ENCODE data around the gene SAMD4B.
"Not testable (repeated sequence)": the region's sequence is repeated elsewhere in the genome, so short reads cannot be mapped to it uniquely, and the experiment has no call there.

The SAMD4B gene

DNA sequence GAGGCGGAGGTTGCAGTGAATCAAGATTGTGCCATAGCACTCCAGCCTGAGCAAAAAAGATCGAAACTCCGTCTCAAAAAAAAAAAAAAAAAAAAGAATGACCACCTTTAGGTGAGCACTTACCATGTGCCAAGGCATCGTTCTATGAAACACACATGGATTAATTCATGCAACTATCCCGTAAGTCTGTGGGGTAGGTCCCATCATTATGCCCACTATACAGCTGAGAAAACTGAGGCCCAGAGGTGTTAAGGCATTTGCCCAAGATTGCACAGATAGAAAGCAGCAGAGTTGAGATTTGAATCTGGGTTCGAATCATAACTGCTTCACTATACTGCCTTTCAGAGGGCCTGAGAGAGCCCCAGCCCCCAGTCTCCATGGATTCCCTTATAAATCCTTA lies 8.7 kb upstream of the SAMD4B start:
- H3K36me3 ChIP-seq (ENCODE audit: control insufficient read depth, insufficient read depth, low read length): no peaks in the 10 kb centered on the region
- no peak overlapping the region for H3K27ac ChIP-seq
- TF ChIP-seq, protein P1, sequence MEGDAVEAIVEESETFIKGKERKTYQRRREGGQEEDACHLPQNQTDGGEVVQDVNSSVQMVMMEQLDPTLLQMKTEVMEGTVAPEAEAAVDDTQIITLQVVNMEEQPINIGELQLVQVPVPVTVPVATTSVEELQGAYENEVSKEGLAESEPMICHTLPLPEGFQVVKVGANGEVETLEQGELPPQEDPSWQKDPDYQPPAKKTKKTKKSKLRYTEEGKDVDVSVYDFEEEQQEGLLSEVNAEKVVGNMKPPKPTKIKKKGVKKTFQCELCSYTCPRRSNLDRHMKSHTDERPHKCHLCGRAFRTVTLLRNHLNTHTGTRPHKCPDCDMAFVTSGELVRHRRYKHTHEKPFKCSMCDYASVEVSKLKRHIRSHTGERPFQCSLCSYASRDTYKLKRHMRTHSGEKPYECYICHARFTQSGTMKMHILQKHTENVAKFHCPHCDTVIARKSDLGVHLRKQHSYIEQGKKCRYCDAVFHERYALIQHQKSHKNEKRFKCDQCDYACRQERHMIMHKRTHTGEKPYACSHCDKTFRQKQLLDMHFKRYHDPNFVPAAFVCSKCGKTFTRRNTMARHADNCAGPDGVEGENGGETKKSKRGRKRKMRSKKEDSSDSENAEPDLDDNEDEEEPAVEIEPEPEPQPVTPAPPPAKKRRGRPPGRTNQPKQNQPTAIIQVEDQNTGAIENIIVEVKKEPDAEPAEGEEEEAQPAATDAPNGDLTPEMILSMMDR (IDR thresholded peaks at IDR 0.05): no peak
- no peak overlapping the region for H3K4me2 ChIP-seq (ENCODE audit: low read length)
- H3K79me2 ChIP-seq: no peaks in the 10 kb centered on the region
- no peaks in the 10 kb centered on the region for H3K9me3 ChIP-seq (ENCODE audit: control insufficient read depth, low read length)
- H3K27me3 ChIP-seq (ENCODE audit: control insufficient read depth, insufficient read depth, low read length): no peaks in the 10 kb centered on the region
- H2AFZ ChIP-seq: no peak overlapping the region
- no peak overlapping the region for H3K9ac ChIP-seq
- H3K4me1 ChIP-seq: no peaks in the 10 kb centered on the region
- H3K4me3 ChIP-seq (ENCODE audit: low read depth, low read length): no peak overlapping the region

DNA sequence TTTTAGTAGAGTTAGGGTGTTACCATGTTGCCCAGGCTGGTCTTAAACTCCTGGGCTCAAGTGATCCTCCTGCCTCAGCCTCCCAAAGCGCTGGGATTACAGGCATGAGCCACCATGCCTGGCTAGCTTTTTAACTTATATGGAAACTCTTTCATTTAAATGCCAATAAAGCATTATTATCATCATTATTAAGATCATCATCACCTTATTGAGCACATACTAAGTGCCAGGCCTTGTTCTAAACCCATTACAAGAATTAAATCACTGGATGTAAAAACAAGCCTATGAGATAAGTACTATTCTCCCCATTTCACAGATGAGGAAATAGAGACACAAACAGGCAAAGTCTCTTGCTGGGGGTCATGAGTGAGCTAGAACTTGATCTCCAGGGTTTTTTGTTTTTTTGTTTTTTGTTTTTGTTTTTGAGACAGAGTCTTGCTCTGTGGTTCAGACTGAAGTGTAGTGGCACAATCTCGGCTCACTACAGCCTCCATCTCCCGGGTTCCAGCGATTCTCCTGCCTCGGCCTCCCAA lies 7.7 kb upstream of the SAMD4B start:
- Histone ChIP-seq H3K27me3 (ENCODE audit: control insufficient read depth, insufficient read depth, low read length) (no peaks in the 10 kb centered on the region), H3K4me1 (no peaks in the 10 kb centered on the region), H3K79me2 (no peaks in the 10 kb centered on the region), H3K9me3 (ENCODE audit: control insufficient read depth, low read length) (no peaks in the 10 kb centered on the region), H3K4me3 (ENCODE audit: low read depth, low read length) (no peak overlapping the region), H3K27ac (peak overlapping the region; percentile 72), H3K4me2 (ENCODE audit: low read length) (no peak overlapping the region), H3K9ac (no peak overlapping the region), H3K36me3 (ENCODE audit: control insufficient read depth, insufficient read depth, low read length) (no peaks in the 10 kb centered on the region), H2AFZ (no peak overlapping the region)
- TF ChIP-seq, protein P1 (IDR thresholded peaks at IDR 0.05): no peak

DNA sequence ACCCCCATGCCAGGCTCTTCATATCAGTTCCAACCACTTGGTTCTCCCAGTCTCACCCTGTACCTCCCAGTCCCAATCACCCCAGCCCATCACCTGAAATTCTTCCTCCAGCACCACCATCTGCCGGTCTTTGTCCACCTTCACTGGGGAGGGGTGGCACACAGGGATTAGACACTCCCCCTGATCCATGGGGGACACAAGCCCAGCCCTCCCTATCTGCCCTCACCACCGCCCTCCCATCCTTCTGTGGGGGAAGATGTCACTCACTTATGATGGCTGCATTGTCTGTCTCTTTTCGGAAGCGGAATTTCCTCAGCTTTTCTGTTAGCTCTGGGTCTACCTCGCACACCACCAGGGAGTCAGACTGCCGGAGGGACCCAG lies 7.1 kb upstream of the SAMD4B start:
- Histone ChIP-seq H3K9ac (no peak overlapping the region), H3K79me2 (no peaks in the 10 kb centered on the region), H3K4me3 (ENCODE audit: low read depth, low read length) (peak overlapping the region; percentile 19), H3K4me2 (ENCODE audit: low read length) (peak overlapping the region; percentile 51), H3K4me1 (no peaks in the 10 kb centered on the region), H3K27ac (peak overlapping the region; percentile 72), H3K36me3 (ENCODE audit: control insufficient read depth, insufficient read depth, low read length) (no peaks in the 10 kb centered on the region), H3K27me3 (ENCODE audit: control insufficient read depth, insufficient read depth, low read length) (no peaks in the 10 kb centered on the region), H2AFZ (no peak overlapping the region), H3K9me3 (ENCODE audit: control insufficient read depth, low read length) (no peaks in the 10 kb centered on the region)
- TF ChIP-seq, protein P1 (IDR thresholded peaks at IDR 0.05): no peak

DNA sequence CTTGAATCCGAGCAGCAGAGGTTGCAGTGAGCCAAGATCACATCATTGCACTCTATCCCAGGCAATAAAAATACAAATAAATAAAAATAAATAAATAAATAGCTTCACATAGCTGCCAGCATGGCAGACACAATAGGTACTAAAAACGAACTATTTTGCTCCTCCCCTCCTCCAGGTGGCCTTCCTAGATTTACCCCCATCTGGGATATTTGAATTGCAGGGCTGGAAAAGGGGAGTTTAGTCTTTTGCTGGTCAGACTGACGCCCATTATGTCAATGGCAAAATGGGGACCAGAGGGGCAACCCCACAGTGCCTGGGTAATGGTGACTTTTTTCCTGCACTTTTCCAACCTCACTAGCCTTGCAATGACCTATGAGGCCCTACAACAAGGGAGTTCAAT lies 5.7 kb upstream of the SAMD4B start:
- Histone ChIP-seq H3K9ac (no peak overlapping the region), H3K27me3 (ENCODE audit: control insufficient read depth, insufficient read depth, low read length) (no peaks in the 10 kb centered on the region), H2AFZ (no peak overlapping the region), H3K4me1 (no peaks in the 10 kb centered on the region), H3K4me2 (ENCODE audit: low read length) (no peak overlapping the region), H3K36me3 (ENCODE audit: control insufficient read depth, insufficient read depth, low read length) (no peaks in the 10 kb centered on the region), H3K79me2 (peaks cover 4% of the 10 kb centered on the region), H3K27ac (no peak overlapping the region), H3K4me3 (ENCODE audit: low read depth, low read length) (no peak overlapping the region), H3K9me3 (ENCODE audit: control insufficient read depth, low read length) (no peaks in the 10 kb centered on the region)
- TF ChIP-seq, protein P1 (IDR thresholded peaks at IDR 0.05): no peak

DNA sequence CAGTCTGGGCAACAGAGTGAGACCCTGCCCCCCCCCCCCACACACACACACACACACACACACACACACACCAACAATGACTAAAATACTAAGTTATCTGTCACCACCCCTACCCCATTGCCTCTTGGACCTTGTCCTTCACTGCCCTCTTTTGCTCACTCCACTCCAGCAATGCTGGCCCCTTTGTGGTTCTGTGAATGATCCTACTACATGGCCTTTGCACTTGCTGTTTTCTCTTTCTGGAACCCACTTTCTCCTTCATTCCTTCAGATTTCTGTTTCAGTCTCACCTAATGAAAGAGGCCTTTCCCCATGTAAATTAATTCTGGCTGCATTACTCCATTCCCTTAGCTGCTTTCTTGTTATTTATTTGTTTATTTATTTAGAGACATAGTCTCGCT lies 2.5 kb upstream of the SAMD4B start:
- H3K4me1 ChIP-seq: no peaks in the 10 kb centered on the region
- H3K27me3 ChIP-seq (ENCODE audit: control insufficient read depth, insufficient read depth, low read length): no peaks in the 10 kb centered on the region
- no peaks in the 10 kb centered on the region for H3K9me3 ChIP-seq (ENCODE audit: control insufficient read depth, low read length)
- TF ChIP-seq, protein P1 (IDR thresholded peaks at IDR 0.05): no peak
- H3K79me2 ChIP-seq: peaks cover 15% of the 10 kb centered on the region
- H3K4me3 ChIP-seq (ENCODE audit: low read depth, low read length): no peak overlapping the region
- H3K9ac ChIP-seq: no peak overlapping the region
- no peak overlapping the region for H2AFZ ChIP-seq
- H3K36me3 ChIP-seq (ENCODE audit: control insufficient read depth, insufficient read depth, low read length): no peaks in the 10 kb centered on the region
- H3K27ac ChIP-seq: no peak overlapping the region
- no peak overlapping the region for H3K4me2 ChIP-seq (ENCODE audit: low read length)

DNA sequence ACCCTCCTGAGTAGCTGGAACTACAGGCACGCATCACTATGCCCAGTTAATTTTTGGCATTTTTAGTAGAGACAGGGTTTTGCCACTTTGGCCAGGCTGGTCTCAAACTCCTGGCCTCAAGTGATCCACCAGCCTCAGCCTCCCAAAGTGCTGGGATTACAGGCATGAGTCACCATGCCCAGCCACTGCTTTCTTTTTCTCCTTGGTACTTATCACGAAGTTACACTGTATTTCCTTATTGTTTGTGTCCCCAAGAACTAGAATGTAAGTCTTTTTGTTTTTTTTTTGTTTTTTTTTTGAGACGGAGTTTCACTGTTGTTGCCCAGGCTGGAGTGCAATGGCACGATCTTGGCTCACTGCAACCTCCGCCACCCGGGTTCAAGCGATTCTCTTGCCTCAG lies 2.1 kb upstream of the SAMD4B start:
- H3K4me3 ChIP-seq (ENCODE audit: low read depth, low read length); H3K27ac ChIP-seq; H3K4me2 ChIP-seq (ENCODE audit: low read length); H3K36me3 ChIP-seq (ENCODE audit: control insufficient read depth, insufficient read depth, low read length); H3K4me1 ChIP-seq; H3K9ac ChIP-seq; H3K9me3 ChIP-seq (ENCODE audit: control insufficient read depth, low read length); H2AFZ ChIP-seq; H3K27me3 ChIP-seq (ENCODE audit: control insufficient read depth, insufficient read depth, low read length): not testable (repeated sequence)
- H3K79me2 ChIP-seq: peaks cover 15% of the 10 kb centered on the region
